NOMO-1 (cell line): ENCODE results near the gene KCNH1.

Source experiments
- DNase-seq, 2 experiments: peaks; one replicate each; lab custom pipeline; 2025; ENCODE audit not compliant: unreplicated experiment in 2 of 2; lab: John Stamatoyannopoulos, UW

KCNH1 gene

DNA sequence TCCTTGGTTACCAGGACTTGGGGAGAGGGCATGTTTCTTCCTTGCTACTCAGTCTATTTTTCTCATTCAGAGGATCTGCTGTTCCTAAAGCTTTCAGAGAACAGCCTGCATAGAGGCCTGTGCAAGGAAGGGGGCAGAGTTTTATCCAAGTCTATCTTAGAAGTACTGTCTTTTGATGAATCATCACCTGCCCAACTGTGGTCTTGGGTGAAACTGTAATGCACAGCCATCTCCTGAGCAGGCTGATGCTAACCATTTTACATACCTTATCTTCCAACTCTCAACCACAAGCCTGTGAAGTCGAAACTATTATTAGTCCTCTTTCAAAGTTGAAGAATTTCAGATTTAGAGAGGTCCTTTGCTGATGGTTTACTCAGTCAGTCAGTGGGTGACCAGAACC lies 437.2 kb downstream of the KCNH1 start:
- no peak for DNase-seq

DNA sequence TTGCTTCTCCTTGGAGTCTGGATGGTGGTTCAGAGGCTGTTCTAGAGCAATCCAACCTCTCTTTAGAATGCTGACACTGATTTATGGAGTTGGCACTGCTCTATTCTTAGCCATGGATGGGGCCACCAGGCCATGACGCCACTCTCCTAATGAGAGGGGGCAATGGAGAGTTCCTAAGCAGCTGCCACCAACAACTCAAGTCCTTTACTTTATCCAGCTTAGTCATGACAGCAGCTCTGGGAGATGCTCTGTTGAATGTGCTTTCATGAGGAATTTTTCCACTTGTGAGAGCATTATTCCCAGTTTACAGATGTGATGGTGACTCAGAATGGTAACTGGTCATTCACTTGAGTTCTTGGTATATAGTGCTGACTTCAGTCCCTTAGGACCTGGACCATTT lies 438.9 kb downstream of the KCNH1 start:
- no peak for DNase-seq

GRCh38 chr1:210692796-210693195 lies 441.2 kb downstream of the KCNH1 start:
- DNase-seq = peak; percentile 78

DNA sequence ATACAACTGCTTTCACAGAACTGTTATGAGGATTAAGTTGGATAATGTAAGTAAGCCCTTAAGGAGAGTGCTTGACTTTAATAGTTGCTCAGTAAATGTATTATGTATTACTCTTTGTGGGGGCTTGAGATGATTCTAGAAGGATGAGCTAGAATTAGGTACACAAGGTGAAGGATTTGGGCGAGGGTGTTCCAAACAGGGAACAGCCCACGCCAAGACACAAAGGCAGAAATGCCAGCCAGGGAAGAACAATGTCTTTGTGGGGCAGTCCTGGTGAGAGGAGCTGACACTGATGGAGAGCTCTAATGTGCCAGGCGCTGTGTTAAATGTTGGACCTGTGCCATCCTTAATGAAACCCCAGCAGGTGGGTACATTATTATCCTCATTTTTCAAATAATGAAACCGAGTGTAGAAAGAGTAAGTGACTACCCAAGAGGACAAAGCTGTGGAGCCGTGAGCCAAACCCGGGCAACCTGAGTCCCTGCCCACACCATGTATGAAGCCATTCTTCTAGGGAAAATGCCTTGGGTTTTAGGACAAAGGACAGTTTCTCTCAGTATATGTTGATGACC lies 442.8 kb downstream of the KCNH1 start:
- DNase-seq = no peak

GRCh38 chr1:210690236-210690635 lies 443.7 kb downstream of the KCNH1 start:
- no peak for DNase-seq

GRCh38 chr1:210689826-210690225 lies 444.1 kb downstream of the KCNH1 start:
- DNase-seq = no peak

- no peak for DNase-seq
Observed at GRCh38 chr1:210688512-210689234, 445.3 kb downstream of the KCNH1 start.

GRCh38 chr1:210687582-210688279 lies 446.2 kb downstream of the KCNH1 start:
- no peak for DNase-seq

GRCh38 chr1:210686841-210687240 lies 447.1 kb downstream of the KCNH1 start:
- DNase-seq = peak in 1 of 2 experiments; percentile 26

GRCh38 chr1:210685295-210685650 lies 448.7 kb downstream of the KCNH1 start:
- DNase-seq = no peak

DNA sequence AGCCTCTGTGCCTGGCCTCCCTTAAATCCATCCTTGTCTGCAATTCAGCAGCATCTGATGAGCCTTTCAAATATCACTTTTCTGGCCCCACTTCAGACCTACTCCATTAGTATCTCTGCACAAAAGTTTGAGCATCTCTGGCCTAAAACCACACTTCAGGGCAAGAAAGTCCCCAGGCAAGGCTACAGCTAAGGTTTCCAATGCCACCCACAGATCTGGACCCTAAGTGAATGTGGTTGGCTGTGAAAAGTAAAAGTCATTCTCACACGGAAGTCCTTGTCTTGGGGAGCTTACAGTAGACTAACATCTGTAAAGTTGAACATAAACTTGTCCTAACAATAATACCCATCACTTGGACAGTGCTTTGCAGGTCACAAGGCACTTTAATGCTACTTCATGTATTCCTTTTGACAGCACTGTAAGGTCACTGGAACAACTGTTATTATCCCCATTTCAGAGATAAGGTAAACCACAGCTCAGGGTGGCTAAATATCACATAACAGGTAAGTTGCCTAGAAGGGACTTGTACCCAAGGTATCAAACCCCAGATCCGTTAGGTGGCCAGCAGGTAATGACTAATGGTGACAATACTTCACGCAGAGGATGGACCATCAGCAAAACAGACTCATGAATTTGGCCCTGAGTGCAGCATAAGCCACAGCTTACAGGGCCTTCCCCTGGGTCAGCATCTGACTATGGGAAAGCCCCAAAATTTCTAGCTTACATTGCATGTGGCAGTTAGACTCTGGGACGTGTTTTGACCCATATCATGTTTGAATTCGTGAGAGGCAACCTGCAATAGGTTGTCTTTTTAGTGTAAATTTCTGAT lies 449.3 kb downstream of the KCNH1 start:
- DNase-seq = no peak

DNA sequence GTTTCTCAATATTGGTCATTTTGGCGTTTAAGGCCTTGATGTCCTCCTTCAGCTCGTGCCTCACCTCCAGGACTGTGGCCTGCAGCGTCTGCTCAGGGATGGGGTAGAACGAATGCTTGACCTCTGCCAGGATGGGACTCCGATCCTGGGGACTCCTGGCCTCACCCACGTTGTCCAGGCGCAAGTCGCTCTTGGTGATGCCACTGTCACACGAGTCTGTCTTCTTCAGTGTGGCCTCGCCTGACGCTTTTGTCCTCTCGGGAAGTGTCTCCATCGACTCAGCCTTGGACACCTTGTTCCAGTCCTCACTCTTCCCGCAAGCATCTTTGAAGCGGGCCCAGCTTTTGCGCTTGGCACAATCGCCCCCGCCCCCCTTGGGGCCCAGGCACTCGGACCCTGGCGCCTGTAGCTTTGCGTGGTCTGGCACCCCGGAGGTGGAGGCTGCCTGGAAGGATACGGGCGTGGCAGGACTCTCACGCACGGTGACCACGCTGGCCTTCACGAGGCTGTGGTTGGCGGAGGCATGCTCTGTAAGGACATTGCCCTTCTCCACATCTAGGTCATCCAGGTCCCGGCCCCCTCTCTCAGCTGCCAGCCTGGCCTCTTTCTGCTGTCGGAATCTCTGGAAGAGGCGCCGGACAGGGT lies 450.4 kb downstream of the KCNH1 start:
- no peak for DNase-seq

GRCh38 chr1:210681158-210681557 lies 452.8 kb downstream of the KCNH1 start:
- peak; percentile 83 to 92 for DNase-seq

GRCh38 chr1:210678306-210678705 lies 455.6 kb downstream of the KCNH1 start:
- no peak for DNase-seq

DNA sequence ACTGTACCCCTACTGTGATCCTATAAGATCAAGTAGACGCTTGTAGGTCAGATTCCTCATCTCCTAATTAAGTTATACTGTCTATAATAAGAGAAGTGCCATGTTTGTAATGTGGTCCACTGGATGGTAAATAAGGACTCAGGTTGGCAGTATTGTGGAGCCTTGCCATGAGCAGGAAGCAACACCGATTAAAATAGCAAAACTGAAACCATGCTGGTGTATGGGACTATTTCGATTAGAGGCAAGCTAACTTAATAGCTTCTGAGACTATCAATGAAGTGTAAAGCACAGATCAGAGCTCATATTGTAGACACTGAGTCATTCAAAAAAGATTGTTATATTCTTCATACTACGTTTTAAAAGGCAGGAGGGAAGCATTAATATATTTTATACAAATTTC lies 456.4 kb downstream of the KCNH1 start:
- DNase-seq = no peak

- DNase-seq = no peak
Observed at GRCh38 chr1:210676539-210676938, 457.4 kb downstream of the KCNH1 start.

DNA sequence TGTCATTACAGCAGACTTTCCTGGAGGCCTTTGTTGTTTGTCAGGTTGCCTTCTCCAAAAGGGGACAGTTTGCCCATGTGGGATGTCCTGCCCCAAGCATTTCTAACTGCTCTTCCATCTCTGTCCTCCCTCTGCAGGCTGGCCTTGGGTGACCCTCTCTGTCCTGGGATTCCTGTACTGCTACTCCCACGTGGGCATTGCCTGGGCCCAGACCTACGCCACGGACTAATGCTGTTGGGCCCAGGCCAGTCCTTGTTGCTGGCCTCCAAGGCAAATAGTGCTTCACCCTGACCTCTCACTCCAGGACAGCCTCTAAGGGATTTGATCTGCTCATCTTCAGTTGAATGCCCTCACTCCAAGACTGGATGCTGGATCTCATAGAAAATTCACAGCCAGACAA lies 459.8 kb downstream of the KCNH1 start:
- DNase-seq = no peak

GRCh38 chr1:210669951-210670350 lies 464.0 kb downstream of the KCNH1 start:
- no peak for DNase-seq

- no peak for DNase-seq
Observed at GRCh38 chr1:210663730-210664573, 470.0 kb downstream of the KCNH1 start.
